Mucosa of descending colon (tissue), 3 donors: ENCODE results near the gene PPP3CA. TPM values are rescaled to one million over a fixed set of nuclear protein-coding genes. Genes with fewer than 3 reads are reported as not detected.

Source experiments
- ATAC-seq: fragments of 200-7000 bp; cut with Tn5 transposase; one replicate; pipeline ENCODE4 v1.9.1; 2020; ENCODE audit warnings: mild to moderate bottlenecking, moderate library complexity
- DNase-seq, 3 donors: peaks; one replicate each; pipeline ENCODE4 v3.0.0-alpha.2; 2020
- H3K36me3 ChIP-seq: fragments of 200-600 bp; one replicate; pipeline ENCODE4 v1.8.0; 2021; ENCODE audit warnings: low read depth, mild to moderate bottlenecking
- H3K4me1 ChIP-seq: fragments of 200-600 bp; one replicate; pipeline ENCODE4 v1.8.0; 2021; ENCODE audit warnings: low read depth, mild to moderate bottlenecking
- H3K4me3 ChIP-seq: fragments of 200-600 bp; one replicate; pipeline ENCODE4 v1.8.0; 2021; ENCODE audit warnings: mild to moderate bottlenecking
- H3K9me3 ChIP-seq: fragments of 200-600 bp; one replicate; pipeline ENCODE4 v1.8.0; 2021; ENCODE audit warnings: mild to moderate bottlenecking
- CTCF ChIP-seq: fragments of 200-600 bp; IDR thresholded peaks from one replicate; pipeline ENCODE4 v1.8.0; 2022; ENCODE audit warnings: antibody characterized with exemption, mild to moderate bottlenecking
- intact Hi-C, 2 donors: fragments of 100-400 bp; cut with DNase I in 1 of 2; cut with micrococcal nuclease in 1 of 2; formaldehyde crosslinking; loops; one replicate each; pipeline versions ENCODE4 v1.11.0 to v1.11.1; 2022; cut with DNase I, micrococcal nuclease
- total RNA-seq, 3 donors: library from RNA; stranded (reverse); fragmentation: NEBNext Ultra II Directional in 2 of 3; extraction: Animal tissue kit (Norgen Biotek cat#: 25700) in 2 of 3; gene quantifications; one replicate each; pipeline versions ENCODE4 v1.2.1 to v1.2.4, GENCODE V29; 2021 to 2023
- donor health status: DM: no; HTN: no; CAD: no; lungs with moderate emphysema.
- donor health status: DM: no; HTN: no; CAD: no.
- donor health status: DM: no; HTN: yes; CAD: no.

Gene PPP3CA
- total RNA-seq, 3 donors from 2014 or later = 38.3 to 47.6 (median 40.4) TPM

DNA sequence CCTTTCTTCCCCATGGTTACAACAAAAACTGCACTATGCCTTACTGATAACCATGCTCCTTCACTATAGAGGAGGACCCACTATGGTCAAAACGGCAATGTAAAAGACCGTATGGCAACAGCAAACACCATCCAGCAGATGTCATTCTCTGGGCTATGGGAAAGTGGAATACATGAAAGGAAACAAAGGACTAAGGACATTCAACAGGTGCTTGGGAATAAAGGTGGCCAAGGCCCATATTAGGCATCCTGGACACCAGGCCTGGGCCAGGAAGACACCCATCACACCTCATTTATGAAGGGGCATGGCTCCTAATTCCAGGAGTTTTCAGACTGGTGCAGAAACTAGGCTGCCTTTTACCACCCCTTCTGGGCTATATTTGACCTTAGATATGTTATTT, 268.4 kb downstream of the PPP3CA start:
- H3K36me3 ChIP-seq = no peaks in the 10 kb centered on the region
- no peaks in the 10 kb centered on the region for H3K9me3 ChIP-seq
- no peak overlapping the region for H3K4me3 ChIP-seq
- ATAC-seq = no peak
- no peak for TF ChIP-seq CTCF
- DNase-seq = no peak
- no peaks in the 10 kb centered on the region for H3K4me1 ChIP-seq
- intact Hi-C loops = no loop called here

- DNase-seq = no peak
- Histone ChIP-seq H3K4me1 (no peaks in the 10 kb centered on the region), H3K9me3 (no peaks in the 10 kb centered on the region), H3K36me3 (no peaks in the 10 kb centered on the region), H3K4me3 (no peak overlapping the region)
- ATAC-seq = no peak
- TF ChIP-seq CTCF = no peak
- intact Hi-C loops = no loop called here
Observed at GRCh38 chr4:101076032-101076431, 271.3 kb downstream of the PPP3CA start.

- no peak overlapping the region for H3K4me3 ChIP-seq
- intact Hi-C loops = no loop called here
- H3K36me3 ChIP-seq = no peaks in the 10 kb centered on the region
- H3K9me3 ChIP-seq = no peaks in the 10 kb centered on the region
- ATAC-seq = no peak
- DNase-seq = no peak
- no peaks in the 10 kb centered on the region for H3K4me1 ChIP-seq
- no peak for TF ChIP-seq CTCF
Observed at GRCh38 chr4:101075536-101075935, 271.8 kb downstream of the PPP3CA start.

GRCh38 chr4:101074326-101074725, 273.0 kb downstream of the PPP3CA start:
- no peak for DNase-seq
- Histone ChIP-seq H3K9me3 (no peaks in the 10 kb centered on the region), H3K4me1 (no peaks in the 10 kb centered on the region), H3K36me3 (no peaks in the 10 kb centered on the region), H3K4me3 (no peak overlapping the region)
- no peak for ATAC-seq
- intact Hi-C loops = no loop called here
- no peak for TF ChIP-seq CTCF

DNA sequence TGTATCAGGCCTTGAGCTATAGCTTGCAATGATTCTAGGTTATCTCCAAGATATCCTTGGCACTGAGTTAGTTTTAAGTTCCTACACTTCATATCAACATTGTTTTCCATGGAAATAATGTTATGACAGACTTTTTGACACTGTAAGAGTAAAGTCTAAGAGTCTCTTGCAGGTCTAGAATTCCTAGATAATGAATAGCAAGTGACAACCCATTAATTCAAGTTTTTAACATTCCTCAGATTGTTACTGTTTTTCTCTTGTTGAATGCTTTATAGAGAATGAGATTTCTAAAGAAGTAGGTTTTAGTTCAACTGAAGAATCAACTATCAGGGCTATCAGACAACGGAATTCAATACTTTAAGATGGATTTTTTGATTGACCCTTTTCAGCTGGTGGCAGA, 276.1 kb downstream of the PPP3CA start:
- Histone ChIP-seq H3K4me1 (no peaks in the 10 kb centered on the region), H3K4me3 (no peak overlapping the region), H3K9me3 (no peaks in the 10 kb centered on the region), H3K36me3 (no peaks in the 10 kb centered on the region)
- intact Hi-C loops = no loop called here
- no peak for ATAC-seq
- no peak for TF ChIP-seq CTCF
- no peak for DNase-seq

- Histone ChIP-seq H3K9me3 (no peaks in the 10 kb centered on the region), H3K4me1 (no peaks in the 10 kb centered on the region), H3K36me3 (no peaks in the 10 kb centered on the region), H3K4me3 (no peak overlapping the region)
- ATAC-seq = no peak
- TF ChIP-seq CTCF = no peak
- no peak for DNase-seq
- intact Hi-C loops = no loop called here
Observed at GRCh38 chr4:101068115-101068514, 279.2 kb downstream of the PPP3CA start.
